PC-9 (cell line): Measurements from ENCODE around the gene APOL2. TPM values are rescaled to one million over a fixed set of nuclear protein-coding genes. Genes with fewer than 3 reads are reported as not detected.
A peak's percentile ranks its signal among the peaks of the same experiment; 100 is the strongest.

Experiments used
- BruUV-seq: library from RNA; stranded (reverse); fragments of 400-500 nt; replicated peaks from 2 replicates; lab custom pipeline; 2021; lab: Mats Ljungman, UMichigan
- CTCF ChIA-PET: fragments of 300-600 bp; sonication (Branson Sonifier 250); formaldehyde crosslinking; loops from one replicate; lab custom pipeline; 2022; ENCODE audit warnings: antibody characterized with exemption; lab: Charles Lee
- POLR2A ChIA-PET: fragments of 300-600 bp; sonication (Branson Sonifier 250); formaldehyde crosslinking; loops from one replicate; lab custom pipeline; 2022; ENCODE audit warnings: antibody characterized with exemption; ENCODE audit not compliant: unreplicated experiment; lab: Charles Lee
- DNase-seq, 2 experiments: peaks; one replicate each; pipeline versions ENCODE4 v3.0.0 to v3.0.0-alpha.2; 2015 to 2022; ENCODE audit warnings: mixed read lengths in 1 of 2
- H2AFZ ChIP-seq: fragments of 200-600 bp; sonication (generic); 2 replicates; pipeline ENCODE4 v1.8.1; 2017; ENCODE audit warnings: antibody characterized with exemption
- H3F3A ChIP-seq: fragments of 200-600 bp; sonication (generic); 2 replicates; pipeline ENCODE4 v1.8.1; 2017; ENCODE audit warnings: antibody characterized with exemption, mild to moderate bottlenecking, low read depth; ENCODE audit not compliant: insufficient read depth
- H3K27ac ChIP-seq: fragments of 200-600 bp; sonication (generic); 2 replicates; pipeline ENCODE4 v1.6.1; 2016; ENCODE audit warnings: mixed run types
- H3K27me3 ChIP-seq: fragments of 200-600 bp; sonication (generic); 2 replicates; pipeline ENCODE4 v1.6.1; 2016; ENCODE audit warnings: low read depth, mixed run types; ENCODE audit not compliant: insufficient read depth
- H3K36me3 ChIP-seq: fragments of 200-600 bp; sonication (generic); 2 replicates; pipeline ENCODE4 v1.6.1; 2016; ENCODE audit warnings: low read depth, mixed run types
- H3K4me1 ChIP-seq: fragments of 200-600 bp; sonication (generic); replicated peaks from 2 replicates; pipeline ENCODE4 v1.6.1; 2016; ENCODE audit warnings: mixed run types; ENCODE audit not compliant: insufficient read depth
- H3K4me2 ChIP-seq: fragments of 200-600 bp; sonication (generic); 2 replicates; pipeline ENCODE4 v1.6.1; 2017; ENCODE audit warnings: mixed run types
- H3K4me3 ChIP-seq: fragments of 200-600 bp; sonication (generic); 2 replicates; pipeline ENCODE4 v1.6.1; 2016; ENCODE audit warnings: mixed run types
- H3K79me2 ChIP-seq: fragments of 200-600 bp; sonication (generic); 2 replicates; pipeline ENCODE4 v1.6.1; 2017; ENCODE audit warnings: low read depth, mixed run types
- H3K9me2 ChIP-seq: fragments of 200-600 bp; sonication (generic); 2 replicates; pipeline ENCODE4 v1.8.1; 2017; ENCODE audit warnings: mild to moderate bottlenecking; ENCODE audit not compliant: insufficient read depth
- H3K9me3 ChIP-seq: fragments of 200-600 bp; sonication (generic); 2 replicates; pipeline ENCODE4 v1.8.1; 2016; ENCODE audit warnings: low read depth; ENCODE audit not compliant: insufficient read depth
- H4K20me1 ChIP-seq: fragments of 200-600 bp; sonication (generic); 2 replicates; pipeline ENCODE4 v1.8.1; 2017; ENCODE audit not compliant: insufficient read depth
- EZH2 ChIP-seq: fragments of 200-600 bp; sonication (generic); IDR thresholded peaks from 2 replicates; pipeline ENCODE4 v1.8.0; 2017; ENCODE audit warnings: antibody characterized with exemption, low read depth
- intact Hi-C: fragments of 100-400 bp; cut with micrococcal nuclease; formaldehyde crosslinking; loops from one replicate; pipeline ENCODE4 v1.10.0; 2022; ENCODE audit not compliant: unreplicated experiment
- total RNA-seq: library from RNA; stranded (reverse); gene quantifications from 2 replicates; pipeline ENCODE4 v1.2.3, GENCODE V29; 2021
- TF ChIP-seq, protein P1 (sequence below): fragments of 200-600 bp; sonication (generic); conservative IDR thresholded peaks from 2 replicates; pipeline ENCODE4 v1.6.1; 2017; ENCODE audit warnings: mixed run types, antibody characterized with exemption, mild to moderate bottlenecking, moderate library complexity

APOL2 gene
- total RNA-seq, 1 experiment from 2014 or later, result 27.4 TPM

DNA sequence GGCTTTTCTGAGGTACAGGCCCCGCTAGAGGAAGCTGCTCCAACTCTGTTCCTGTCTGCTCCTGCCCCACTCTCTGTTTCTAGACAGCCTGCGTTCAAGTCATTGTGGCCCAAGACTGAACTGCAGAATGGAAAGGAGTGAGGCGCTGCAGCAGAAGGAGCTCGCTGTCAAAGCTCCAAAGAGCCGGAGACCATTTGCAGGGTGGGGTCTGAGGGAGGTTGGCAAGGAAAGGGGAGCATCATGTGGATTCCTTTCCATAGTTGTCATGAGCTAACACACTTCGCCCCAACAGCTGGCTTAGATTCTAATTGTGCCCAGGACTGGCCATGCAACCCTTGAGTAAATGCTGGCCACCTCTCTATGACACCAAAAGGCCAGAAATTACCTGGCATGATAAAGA, 56.5 kb downstream of the APOL2 start:
- no peaks in the 10 kb centered on the region for H4K20me1 ChIP-seq
- no peaks in the 10 kb centered on the region for H3K9me2 ChIP-seq
- no peaks in the 10 kb centered on the region for H3K4me1 ChIP-seq
- intact Hi-C loops, result no loop called here
- no peak overlapping the region for H3K4me2 ChIP-seq
- no peaks in the 10 kb centered on the region for H3K9me3 ChIP-seq
- ChIA-PET POLR2A (no interaction called here), CTCF (no interaction called here)
- no peaks in the 10 kb centered on the region for H3K79me2 ChIP-seq
- no peak for DNase-seq
- TF ChIP-seq EZH2, result no peak
- TF ChIP-seq, protein P1, sequence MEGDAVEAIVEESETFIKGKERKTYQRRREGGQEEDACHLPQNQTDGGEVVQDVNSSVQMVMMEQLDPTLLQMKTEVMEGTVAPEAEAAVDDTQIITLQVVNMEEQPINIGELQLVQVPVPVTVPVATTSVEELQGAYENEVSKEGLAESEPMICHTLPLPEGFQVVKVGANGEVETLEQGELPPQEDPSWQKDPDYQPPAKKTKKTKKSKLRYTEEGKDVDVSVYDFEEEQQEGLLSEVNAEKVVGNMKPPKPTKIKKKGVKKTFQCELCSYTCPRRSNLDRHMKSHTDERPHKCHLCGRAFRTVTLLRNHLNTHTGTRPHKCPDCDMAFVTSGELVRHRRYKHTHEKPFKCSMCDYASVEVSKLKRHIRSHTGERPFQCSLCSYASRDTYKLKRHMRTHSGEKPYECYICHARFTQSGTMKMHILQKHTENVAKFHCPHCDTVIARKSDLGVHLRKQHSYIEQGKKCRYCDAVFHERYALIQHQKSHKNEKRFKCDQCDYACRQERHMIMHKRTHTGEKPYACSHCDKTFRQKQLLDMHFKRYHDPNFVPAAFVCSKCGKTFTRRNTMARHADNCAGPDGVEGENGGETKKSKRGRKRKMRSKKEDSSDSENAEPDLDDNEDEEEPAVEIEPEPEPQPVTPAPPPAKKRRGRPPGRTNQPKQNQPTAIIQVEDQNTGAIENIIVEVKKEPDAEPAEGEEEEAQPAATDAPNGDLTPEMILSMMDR, result no peak
- no peak overlapping the region for H3K4me3 ChIP-seq
- H3K27me3 ChIP-seq, result peaks cover 15% of the 10 kb centered on the region; the same call in 1 of the 2 replicates
- H3F3A ChIP-seq, result no peaks in the 10 kb centered on the region
- H2AFZ ChIP-seq, result no peak overlapping the region
- no TSS peak for BruUV-seq
- no peak overlapping the region for H3K27ac ChIP-seq
- H3K36me3 ChIP-seq, result no peaks in the 10 kb centered on the region

DNA sequence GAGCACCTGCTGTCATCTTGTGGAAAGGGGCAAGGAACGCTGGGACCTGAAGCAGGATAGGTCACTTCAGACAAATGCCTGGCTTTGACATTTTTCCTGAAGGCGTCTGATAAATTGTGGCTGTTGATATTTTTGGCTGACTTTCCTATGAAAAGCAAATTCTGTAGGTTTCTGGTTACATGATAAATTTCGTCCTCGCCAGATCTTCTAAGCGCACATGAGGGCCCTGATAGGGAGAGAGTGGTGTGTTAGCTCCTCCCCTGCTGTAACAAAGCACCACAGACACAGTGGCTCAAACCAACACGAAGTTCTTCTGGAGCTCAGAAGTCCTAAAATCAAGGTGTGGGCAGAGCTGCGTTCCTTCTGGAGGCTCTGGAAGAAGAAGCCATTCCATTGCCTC, 57.3 kb downstream of the APOL2 start:
- Histone ChIP-seq H3K9me3 (no peaks in the 10 kb centered on the region), H4K20me1 (no peaks in the 10 kb centered on the region), H3F3A (no peaks in the 10 kb centered on the region), H3K4me3 (no peak overlapping the region), H2AFZ (no peak overlapping the region), H3K4me2 (no peak overlapping the region), H3K27me3 (peaks cover 15% of the 10 kb centered on the region; the same call in 1 of the 2 replicates), H3K4me1 (no peaks in the 10 kb centered on the region), H3K27ac (no peak overlapping the region), H3K9me2 (no peaks in the 10 kb centered on the region), H3K36me3 (no peaks in the 10 kb centered on the region), H3K79me2 (no peaks in the 10 kb centered on the region)
- intact Hi-C loops, result no loop called here
- ChIA-PET POLR2A (no interaction called here), CTCF (no interaction called here)
- TF ChIP-seq EZH2, result no peak
- TF ChIP-seq, protein P1, result no peak
- peak in 1 of 2 experiments; percentile 10 for DNase-seq
- no TSS peak for BruUV-seq

DNA sequence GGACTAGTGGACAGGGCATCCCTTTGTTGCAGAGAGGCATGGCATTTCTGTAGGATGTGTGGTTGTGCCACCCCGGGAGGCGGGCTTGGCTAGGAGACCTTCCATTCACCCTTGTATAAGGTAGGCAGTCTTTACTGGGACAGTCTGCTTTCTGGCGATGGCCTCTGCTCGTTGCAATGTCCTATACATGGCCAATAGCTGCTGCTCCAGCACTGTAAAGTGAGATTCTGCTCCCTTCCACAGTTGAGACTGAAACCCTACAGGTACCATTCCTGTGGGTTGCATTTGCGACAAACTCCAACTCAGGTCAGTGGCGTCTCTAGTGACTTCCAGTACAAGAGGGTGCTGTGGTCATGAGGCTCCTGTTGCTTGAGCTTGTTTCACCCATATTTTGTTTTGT, 58.4 kb downstream of the APOL2 start:
- Histone ChIP-seq H2AFZ (no peak overlapping the region), H3K9me2 (no peaks in the 10 kb centered on the region), H4K20me1 (no peaks in the 10 kb centered on the region), H3K27ac (no peak overlapping the region), H3K79me2 (no peaks in the 10 kb centered on the region), H3F3A (no peaks in the 10 kb centered on the region), H3K4me3 (no peak overlapping the region), H3K4me2 (no peak overlapping the region), H3K4me1 (no peaks in the 10 kb centered on the region), H3K9me3 (no peaks in the 10 kb centered on the region), H3K27me3 (peaks cover 15% of the 10 kb centered on the region; the same call in 1 of the 2 replicates), H3K36me3 (no peaks in the 10 kb centered on the region)
- TF ChIP-seq, protein P1, result no peak
- no peak for TF ChIP-seq EZH2
- intact Hi-C loops, result loop anchor here (1.0 kb wide), 1 partner anchor 37 kb away; no protein-coding TSS in a partner anchor
- ChIA-PET CTCF (interaction anchor here (0.7 kb wide), 1 partner anchor 245 kb away, joined by 8 read pairs; no protein-coding TSS in a partner anchor), POLR2A (no interaction called here)
- DNase-seq, result peak in 1 of 2 experiments; percentile 17
- no TSS peak for BruUV-seq
